ENCODE data around the gene USH2A.

GRCh38 chr1:215986401-215986800 lies 436.8 kb downstream of the USH2A start:
- TF ChIP-seq CTCF (conservative IDR thresholded peaks at IDR 0.05; ENCODE audit: low read length) (no peak), EZH2phosphoT487 (IDR thresholded peaks at IDR 0.05; ENCODE audit: borderline replicate concordance) (no peak)
